ENCODE measurements around the gene PZP.

PZP gene

GRCh38 chr12:9132008-9132535 lies 76.1 kb downstream of the PZP start:
- in situ Hi-C loops (cut with MboI; ENCODE audit: low sequenced_read_pairs, unreplicated experiment): no loop called here
- DNase-seq (ENCODE audit: low spot score): no peak
- TF ChIP-seq CTCF (IDR thresholded peaks at IDR 0.05; ENCODE audit: borderline replicate concordance, control extremely low read depth, extremely low read depth, insufficient read depth, missing control alignments): no peak

DNA sequence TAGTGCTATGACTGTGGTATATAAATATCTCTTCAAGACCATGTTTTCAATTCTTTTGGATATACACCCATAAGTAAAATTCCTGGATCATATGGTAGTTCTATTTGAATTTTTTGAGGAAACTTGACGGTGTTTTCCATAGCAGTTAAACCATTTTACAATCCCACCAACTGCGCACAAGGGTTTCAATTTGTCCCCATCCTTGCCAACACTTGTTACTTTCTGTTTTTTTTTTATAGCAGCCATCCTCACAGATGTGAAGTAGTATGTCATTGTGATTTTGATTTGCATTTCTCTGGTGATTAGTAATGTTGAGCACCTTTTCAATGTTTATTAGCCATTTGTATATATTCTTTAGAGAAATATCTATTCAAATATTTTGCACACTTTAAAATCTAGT lies 78.0 kb downstream of the PZP start:
- TF ChIP-seq CTCF (IDR thresholded peaks at IDR 0.05; ENCODE audit: borderline replicate concordance, control extremely low read depth, extremely low read depth, insufficient read depth, missing control alignments): no peak
- DNase-seq (ENCODE audit: low spot score): no peak
- in situ Hi-C loops (cut with MboI; ENCODE audit: low sequenced_read_pairs, unreplicated experiment): no loop called here

- in situ Hi-C loops (cut with MboI; ENCODE audit: low sequenced_read_pairs, unreplicated experiment): no loop called here
- TF ChIP-seq CTCF (IDR thresholded peaks at IDR 0.05; ENCODE audit: borderline replicate concordance, control extremely low read depth, extremely low read depth, insufficient read depth, missing control alignments): no peak
Measured at GRCh38 chr12:9127936-9128663, 80.1 kb downstream of the PZP start.

GRCh38 chr12:9127484-9127883 lies 80.7 kb downstream of the PZP start:
- TF ChIP-seq CTCF (IDR thresholded peaks at IDR 0.05; ENCODE audit: borderline replicate concordance, control extremely low read depth, extremely low read depth, insufficient read depth, missing control alignments): no peak
- in situ Hi-C loops (cut with MboI; ENCODE audit: low sequenced_read_pairs, unreplicated experiment): no loop called here
- no peak for DNase-seq (ENCODE audit: low spot score)

More at GRCh38 chr12:9127936-9128663, 80.1 kb downstream of the PZP start:
- no peak for DNase-seq (ENCODE audit: low spot score)

GRCh38 chr12:9124383-9125031 lies 83.7 kb downstream of the PZP start:
- DNase-seq (ENCODE audit: low spot score): no peak
- in situ Hi-C loops (cut with MboI; ENCODE audit: low sequenced_read_pairs, unreplicated experiment): no loop called here
- TF ChIP-seq CTCF (IDR thresholded peaks at IDR 0.05; ENCODE audit: borderline replicate concordance, control extremely low read depth, extremely low read depth, insufficient read depth, missing control alignments): no peak

GRCh38 chr12:9123781-9124382 lies 84.3 kb downstream of the PZP start:
- in situ Hi-C loops (cut with MboI; ENCODE audit: low sequenced_read_pairs, unreplicated experiment): no loop called here
- no peak for TF ChIP-seq CTCF (IDR thresholded peaks at IDR 0.05; ENCODE audit: borderline replicate concordance, control extremely low read depth, extremely low read depth, insufficient read depth, missing control alignments)
- DNase-seq (ENCODE audit: low spot score): no peak

Measured in GM13976 (cell line).